Measurements from ENCODE around the gene GREM2. TPM values are rescaled to one million over a fixed set of nuclear protein-coding genes. Genes with fewer than 3 reads are reported as not detected.

The GREM2 gene
- total and polyA plus RNA-seq, 9 of the 15 experiments (the other 6 are each of a cell fraction or from before 2014, with no cell fraction given) = 0.01 to 0.07 (median 0.05) TPM; not detected in 5

GRCh38 chr1:240616018-240616417 lies 4.1 kb upstream of the GREM2 start (continued):
- TF ChIP-seq ZNF318 (IDR thresholded peaks at IDR 0.05; ENCODE audit: borderline replicate concordance in 1 of 2, low read depth in 1 of 2) (no peak), HNRNPL (IDR thresholded peaks at IDR 0.05; ENCODE audit: low read depth, low read length) (no peak), RBBP5 (IDR thresholded peaks at IDR 0.05; ENCODE audit: borderline replicate concordance, insufficient read depth, low read length, poor library complexity, severe bottlenecking) (no peak), ZNF76 (CRISPR knock-in tag; IDR thresholded peaks at IDR 0.05; ENCODE audit: borderline replicate concordance) (no peak), ZBED1 (IDR thresholded peaks at IDR 0.05) (no peak), U2AF2 (optimal IDR thresholded peaks at IDR 0.05; ENCODE audit: low read depth, low read length) (no peak), SFPQ (IDR thresholded peaks at IDR 0.05; ENCODE audit: low read depth, low read length) (no peak), SMARCA5 (IDR thresholded peaks at IDR 0.05) (no peak), ZNF23 (CRISPR knock-in tag; IDR thresholded peaks at IDR 0.05) (no peak), ZFPM2 (CRISPR knock-in tag; IDR thresholded peaks at IDR 0.05) (no peak)

Data from K562 (cell line).